HepG2 (cell line): Measurements from ENCODE around the gene MRPL2. TPM values are rescaled to one million over a fixed set of nuclear protein-coding genes. Genes with fewer than 3 reads are reported as not detected.

Source experiments
- ATAC-seq: fragments of 200-7000 bp; cut with Tn5 transposase; 3 replicates; pipeline ENCODE4 v1.9.1; 2020; ENCODE audit warnings: mild to moderate bottlenecking, moderate library complexity
- BruUV-seq: library from RNA; stranded (reverse); fragments of 400-500 nt; replicated peaks from 2 replicates; lab custom pipeline; 2021; lab: Mats Ljungman, UMichigan
- CTCF ChIA-PET: fragments of 300-600 bp; formaldehyde crosslinking; extraction: SDS; loops from one replicate; lab custom pipeline; 2021; ENCODE audit warnings: low total read pairs, inconsistent platforms, low intra/inter-chr PET ratio; lab: Yijun Ruan, JAX
- POLR2A ChIA-PET: fragments of 350-600 bp; sonication (Branson Sonifier 250); formaldehyde crosslinking; loops from one replicate; lab custom pipeline; 2020; ENCODE audit warnings: antibody characterized with exemption, inconsistent platforms; lab: Yijun Ruan, JAX
- DNase-seq: peaks from one replicate; pipeline ENCODE4 v3.0.0-alpha.2; 2015; ENCODE audit warnings: low spot score
- FAIRE-seq: peaks from 3 replicates; lab custom pipeline; 2011; peaks lifted over from hg19 to GRCh38; lab: Jason Lieb, UNC
- H2AFZ ChIP-seq: one replicate; pipeline ENCODE4 v1.6.1; 2011; ENCODE audit warnings: low read length, inconsistent platforms
- H3K27ac ChIP-seq: fragments of 300-600 bp; 3 replicates; pipeline ENCODE4 v1.8.0; 2011; ENCODE audit warnings: mixed run types, mild to moderate bottlenecking, mixed read lengths, low read length, inconsistent platforms; ENCODE audit not compliant: insufficient read depth; ENCODE audit errors: extremely low read length
- H3K27me3 ChIP-seq, 2 experiments: fragments of 200-600 bp in 1 of 2; 2 replicates in 1 of 2; 3 replicates in 1 of 2; pipeline versions ENCODE4 v1.6.0 to v1.8.0; 2011; ENCODE audit warnings: low read length in 2 of 2, mild to moderate bottlenecking in 2 of 2, moderate library complexity in 2 of 2, inconsistent platforms in 1 of 2; ENCODE audit not compliant: insufficient read depth in 2 of 2, control insufficient read depth in 1 of 2
- H3K36me3 ChIP-seq, 2 experiments: fragments of 200-600 bp in 1 of 2; replicated peaks in 1 of 2; 2 replicates in 1 of 2; 3 replicates in 1 of 2; pipeline versions ENCODE4 v1.5.1 to v1.8.0; 2011; ENCODE audit warnings: low read length in 2 of 2, inconsistent platforms in 1 of 2; ENCODE audit not compliant: insufficient read depth in 2 of 2, control insufficient read depth in 1 of 2
- H3K4me1 ChIP-seq: 2 replicates; pipeline ENCODE4 v1.5.1; 2012; ENCODE audit warnings: low read length, inconsistent platforms; ENCODE audit not compliant: insufficient read depth
- H3K4me2 ChIP-seq: 2 replicates; pipeline ENCODE4 v1.6.0; 2011; ENCODE audit warnings: low read depth, low read length, inconsistent platforms
- H3K4me3 ChIP-seq, 3 experiments: fragments of 200-600 bp in 1 of 3; sonication (generic), shearing (Covaris generic) in 1 of 3; replicated peaks in 1 of 3; 2 replicates each; pipeline ENCODE4 v1.5.1; 2011 to 2016; ENCODE audit warnings: low read length in 3 of 3, inconsistent platforms in 2 of 3, low read depth in 2 of 3, mild to moderate bottlenecking in 2 of 3, control low read depth in 1 of 3, mixed read lengths in 1 of 3; ENCODE audit not compliant: insufficient read depth in 1 of 3
- H3K79me2 ChIP-seq: one replicate; pipeline ENCODE4 v1.6.1; 2011; ENCODE audit warnings: low read length, inconsistent platforms; ENCODE audit not compliant: insufficient read depth
- H3K9ac ChIP-seq: 2 replicates; pipeline ENCODE4 v1.6.0; 2011; ENCODE audit warnings: mild to moderate bottlenecking, low read depth, low read length, inconsistent platforms; ENCODE audit not compliant: insufficient read depth
- H3K9me3 ChIP-seq: 2 replicates; pipeline ENCODE4 v1.5.1; 2012; ENCODE audit warnings: mild to moderate bottlenecking, low read length
- H4K20me1 ChIP-seq: 2 replicates; pipeline ENCODE4 v1.6.0; 2011; ENCODE audit warnings: inconsistent platforms, mild to moderate bottlenecking, low read length, moderate library complexity; ENCODE audit not compliant: insufficient read depth
- CC2D1A ChIP-seq: sonication (generic); formaldehyde crosslinking; IDR thresholded peaks from 2 replicates; pipeline ENCODE4 v1.8.1; 2023; ENCODE audit warnings: mild to moderate bottlenecking, missing genetic modification reagents
- PRPF4 ChIP-seq: fragments of 200-400 bp; formaldehyde crosslinking; IDR thresholded peaks from 2 replicates; pipeline ENCODE4 v1.6.1; 2016; ENCODE audit warnings: low read length, low read depth; ENCODE audit not compliant: poor library complexity, severe bottlenecking
- ZNF256 ChIP-seq: sonication (generic); formaldehyde crosslinking; conservative IDR thresholded peaks from 2 replicates; pipeline ENCODE4 v1.4.0; 2020; ENCODE audit warnings: missing genetic modification reagents
- WGBS: methylation state at CpG from one replicate; pipeline ENCODE4 v1.1.6; 2017; ENCODE audit warnings: low lambda C conversion rate; 5-methylcytosine and 5-hydroxymethylcytosine counted together
- in situ Hi-C: cut with HindIII; loops from 2 replicates; pipeline ENCODE4 v1.10.0; 2017; ENCODE audit warnings: low pct_unique_long_range_greater_than_20kb; ENCODE audit not compliant: extremely low pct_ligation_motif_present
- intact Hi-C: fragments of 100-400 bp; cut with micrococcal nuclease; formaldehyde crosslinking; loops from one replicate; pipeline ENCODE4 v1.10.0; 2022; ENCODE audit not compliant: unreplicated experiment
- polyA plus RNA-seq, 8 experiments: library from polyadenylated mRNA; depleted of rRNA in 3 of 8; stranded (reverse) in 7 of 8; unstranded in 1 of 8; fragments of >200 nt; fragmentation: Illumina TruSeq in 4 of 8; extraction: Trizol in 4 of 8; gene quantifications; 2 replicates each; pipeline versions ENCODE4 v1.2.1 to v1.2.3, GENCODE V29; 2011 to 2016; ENCODE audit warnings: low read depth in 4 of 8, missing spikeins in 1 of 8, mixed read lengths in 1 of 8; ENCODE audit not compliant: insufficient read depth in 1 of 8
- total RNA-seq, 5 experiments: library from RNA; depleted of rRNA; stranded (reverse); fragments of >200 nt; fragmentation: Illumina TruSeq; extraction: Trizol; gene quantifications; 2 replicates each; pipeline ENCODE4 v1.2.3, GENCODE V29; 2016; ENCODE audit warnings: low read depth in 1 of 5
- TF ChIP-seq, protein P1 (sequence below): sonication (generic); formaldehyde crosslinking; IDR thresholded peaks from 2 replicates; pipeline ENCODE4 v1.4.0; 2020; ENCODE audit warnings: missing genetic modification reagents

Gene MRPL2
- total and polyA plus RNA-seq, 2 of the 13 experiments (the other 11 are each of a cell fraction or from before 2014, with no cell fraction given) = 56.8 to 65.6 TPM

DNA sequence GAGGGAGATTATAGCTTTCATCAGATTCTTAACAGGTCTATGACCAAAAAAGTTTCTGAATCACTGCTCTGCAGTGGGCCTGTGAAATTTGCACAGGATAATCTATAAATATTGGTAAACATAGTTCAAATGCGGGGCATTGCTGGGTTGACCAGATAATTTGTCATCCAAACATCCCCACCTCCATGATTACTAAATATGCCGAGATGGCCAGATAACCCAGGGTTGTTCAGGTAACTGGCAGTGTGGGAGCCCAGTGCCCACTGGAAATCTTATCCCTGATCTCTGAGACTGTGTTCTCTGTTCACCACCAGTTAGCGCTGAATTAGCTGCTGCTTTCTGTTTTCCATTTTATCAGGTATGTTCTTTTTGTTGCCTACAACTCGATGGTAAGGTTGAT is 38.3 kb upstream of the MRPL2 start:
- Histone ChIP-seq H3K9ac (no peak overlapping the region), H3K27me3 (no peaks in the 10 kb centered on the region; a peak in 1 of 5 replicates), H3K4me1 (peaks cover 54% of the 10 kb centered on the region), H4K20me1 (no peaks in the 10 kb centered on the region), H3K27ac (peak overlapping the region; percentile 41), H2AFZ (no peak overlapping the region), H3K4me3 (no peak overlapping the region), H3K9me3 (no peaks in the 10 kb centered on the region), H3K36me3 (no peaks in the 10 kb centered on the region), H3K79me2 (peaks cover 69% of the 10 kb centered on the region), H3K4me2 (peak overlapping the region; percentile 67)
- no peak for ATAC-seq
- 73% methylated on average over 4 of the region's 4 CpGs for WGBS
- no peak for FAIRE-seq
- no TSS peak for BruUV-seq
- in situ Hi-C loops (no loop called here), intact Hi-C loops (no loop called here)
- ChIA-PET CTCF (no interaction called here), POLR2A (interaction anchor here (0.8 to 3.5 kb wide), 5 partner anchors 21 to 169 kb away, joined by 3 to 22 read pairs (median 4); partner anchors contain the start of genes CNPY3, KLC4, MRPL2 and PTK7)
- no peak for DNase-seq
- no peak for TF ChIP-seq PRPF4

DNA sequence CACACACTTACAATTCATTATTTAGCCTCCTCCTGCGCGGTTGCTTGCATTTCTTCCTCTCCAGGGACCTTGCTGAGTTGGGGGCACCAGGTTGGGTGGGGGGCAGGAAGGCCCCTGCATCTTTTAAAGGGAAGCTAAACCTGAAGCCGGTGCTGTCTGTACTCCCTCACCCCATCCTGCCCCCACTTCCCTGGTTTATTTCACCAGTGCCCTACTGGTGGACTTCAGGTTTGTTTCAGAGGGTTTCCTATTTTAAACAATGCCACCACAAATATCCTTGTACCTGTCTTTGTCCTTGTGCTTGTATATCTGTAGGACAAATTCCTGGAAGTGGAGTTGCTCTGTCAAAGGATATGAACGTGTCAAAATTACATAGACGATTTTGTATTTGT is 37.9 kb upstream of the MRPL2 start:
- ATAC-seq (0 out of 3 replicates have a peak, but pooled peaks have one; percentile 3), FAIRE-seq (no peak), DNase-seq (no peak)
- POLR2A ChIA-PET = interaction anchor here (1.1 to 3.5 kb wide), 5 partner anchors 15 to 168 kb away, joined by 3 to 22 read pairs (median 3); partner anchors contain the start of genes CNPY3, KLC4 and MRPL2
- WGBS = 49% methylated on average over 5 of the region's 5 CpGs
- H3K27me3 ChIP-seq = no peaks in the 10 kb centered on the region; a peak in 1 of 5 replicates
- H3K79me2 ChIP-seq = peaks cover 73% of the 10 kb centered on the region
- H2AFZ ChIP-seq = no peak overlapping the region
- TF ChIP-seq ZNF256 (CRISPR knock-in tag) = no peak
- TF ChIP-seq CC2D1A (CRISPR knock-in tag) = no peak
- TF ChIP-seq, protein P1, sequence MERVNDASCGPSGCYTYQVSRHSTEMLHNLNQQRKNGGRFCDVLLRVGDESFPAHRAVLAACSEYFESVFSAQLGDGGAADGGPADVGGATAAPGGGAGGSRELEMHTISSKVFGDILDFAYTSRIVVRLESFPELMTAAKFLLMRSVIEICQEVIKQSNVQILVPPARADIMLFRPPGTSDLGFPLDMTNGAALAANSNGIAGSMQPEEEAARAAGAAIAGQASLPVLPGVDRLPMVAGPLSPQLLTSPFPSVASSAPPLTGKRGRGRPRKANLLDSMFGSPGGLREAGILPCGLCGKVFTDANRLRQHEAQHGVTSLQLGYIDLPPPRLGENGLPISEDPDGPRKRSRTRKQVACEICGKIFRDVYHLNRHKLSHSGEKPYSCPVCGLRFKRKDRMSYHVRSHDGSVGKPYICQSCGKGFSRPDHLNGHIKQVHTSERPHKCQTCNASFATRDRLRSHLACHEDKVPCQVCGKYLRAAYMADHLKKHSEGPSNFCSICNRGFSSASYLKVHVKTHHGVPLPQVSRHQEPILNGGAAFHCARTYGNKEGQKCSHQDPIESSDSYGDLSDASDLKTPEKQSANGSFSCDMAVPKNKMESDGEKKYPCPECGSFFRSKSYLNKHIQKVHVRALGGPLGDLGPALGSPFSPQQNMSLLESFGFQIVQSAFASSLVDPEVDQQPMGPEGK (CRISPR knock-in tag) = peak; percentile 39; the same call in 1 of the 2 replicates
- 0 out of 2 replicates have a peak overlapping the region, but pooled peaks have one; percentile 45 for H3K9ac ChIP-seq
- CTCF ChIA-PET = no interaction called here
- H3K27ac ChIP-seq = peak overlapping the region; percentile 41
- peak overlapping the region; percentile 67 for H3K4me2 ChIP-seq
- H3K4me3 ChIP-seq = peak overlapping the region in 1 of 3 experiments; percentile 42; a peak in 1 of 6 replicates
- no TSS peak for BruUV-seq
- no peaks in the 10 kb centered on the region for H3K36me3 ChIP-seq
- peaks cover 58% of the 10 kb centered on the region for H3K4me1 ChIP-seq
- H3K9me3 ChIP-seq = no peaks in the 10 kb centered on the region
- H4K20me1 ChIP-seq = no peaks in the 10 kb centered on the region
- intact Hi-C loops (no loop called here), in situ Hi-C loops (no loop called here)
